DOHH2 (cell line): ENCODE data around the gene ABAT.

Source experiments
- H3F3A ChIP-seq: fragments of 200-600 bp; sonication (generic), shearing (Covaris generic); 2 replicates; pipeline ENCODE4 v1.6.0; 2016; ENCODE audit warnings: antibody characterized with exemption, mild to moderate bottlenecking; ENCODE audit not compliant: control insufficient read depth, insufficient read depth
- H3K27ac ChIP-seq: fragments of 200-600 bp; sonication (generic); 2 replicates; pipeline ENCODE4 v1.5.1; 2014; ENCODE audit warnings: low read depth, mild to moderate bottlenecking, low read length, moderate library complexity
- H3K27me3 ChIP-seq: fragments of 200-600 bp; sonication (generic); 2 replicates; pipeline ENCODE4 v1.6.1; 2014; ENCODE audit warnings: mild to moderate bottlenecking, low read length, mixed read lengths; ENCODE audit not compliant: control insufficient read depth
- H3K36me3 ChIP-seq: fragments of 200-600 bp; sonication (generic); 2 replicates; pipeline ENCODE4 v1.6.1; 2014; ENCODE audit warnings: mild to moderate bottlenecking, low read length, moderate library complexity, mixed read lengths; ENCODE audit not compliant: control insufficient read depth
- H3K4me1 ChIP-seq: fragments of 200-600 bp; sonication (generic); 2 replicates; pipeline ENCODE4 v1.6.1; 2014; ENCODE audit warnings: mild to moderate bottlenecking, low read length, mixed read lengths; ENCODE audit not compliant: control insufficient read depth
- H3K4me2 ChIP-seq: fragments of 200-600 bp; sonication (generic); 2 replicates; pipeline ENCODE4 v1.6.0; 2014; ENCODE audit warnings: mild to moderate bottlenecking, low read length, moderate library complexity
- H3K4me3 ChIP-seq: fragments of 200-600 bp; sonication (generic); 2 replicates; pipeline ENCODE4 v1.5.1; 2014; ENCODE audit warnings: mild to moderate bottlenecking, low read length, mixed read lengths
- H3K79me2 ChIP-seq: fragments of 200-600 bp; sonication (generic); 2 replicates; pipeline ENCODE4 v1.6.1; 2014; ENCODE audit warnings: mild to moderate bottlenecking, low read length, mixed read lengths; ENCODE audit not compliant: control insufficient read depth
- H3K9me2 ChIP-seq: fragments of 200-600 bp; sonication (generic); replicated peaks from 2 replicates; pipeline ENCODE4 v1.6.1; 2014; ENCODE audit warnings: mild to moderate bottlenecking, low read length, mixed read lengths; ENCODE audit not compliant: control insufficient read depth
- H3K9me3 ChIP-seq: fragments of 200-600 bp; sonication (generic); 2 replicates; pipeline ENCODE4 v1.6.1; 2014; ENCODE audit warnings: antibody characterized with exemption, low read length, mixed read lengths; ENCODE audit not compliant: control insufficient read depth, insufficient read depth
- H4K20me1 ChIP-seq: fragments of 200-600 bp; sonication (generic); 2 replicates; pipeline ENCODE4 v1.6.0; 2014; ENCODE audit warnings: low read depth, mild to moderate bottlenecking, antibody characterized with exemption, low read length, moderate library complexity; ENCODE audit not compliant: control insufficient read depth, insufficient read depth
- CTCF ChIP-seq: fragments of 200-600 bp; sonication (generic); IDR thresholded peaks from one replicate; pipeline ENCODE4 v1.5.1; 2014; ENCODE audit warnings: antibody characterized with exemption, mild to moderate bottlenecking, low read depth, low read length; ENCODE audit not compliant: poor library complexity, severe bottlenecking
- EZH2phosphoT487 ChIP-seq: fragments of 200-600 bp; sonication (generic); IDR thresholded peaks from 2 replicates; pipeline ENCODE4 v1.6.1; 2017; ENCODE audit warnings: borderline replicate concordance, mild to moderate bottlenecking, antibody characterized with exemption, low read length, moderate library complexity, mixed read lengths

ABAT gene

GRCh38 chr16:8763083-8763482 lies 88.7 kb downstream of the ABAT start:
- TF ChIP-seq EZH2phosphoT487 (no peak), CTCF (no peak)
- Histone ChIP-seq H3K36me3 (no peaks in the 10 kb centered on the region), H3K4me2 (no peak overlapping the region), H3K9me2 (no peaks in the 10 kb centered on the region), H4K20me1 (no peaks in the 10 kb centered on the region), H3K4me1 (no peaks in the 10 kb centered on the region), H3K27ac (no peak overlapping the region), H3K9me3 (no peaks in the 10 kb centered on the region), H3F3A (no peaks in the 10 kb centered on the region), H3K4me3 (no peak overlapping the region), H3K27me3 (no peaks in the 10 kb centered on the region), H3K79me2 (no peaks in the 10 kb centered on the region)

- Histone ChIP-seq H3K36me3 (no peaks in the 10 kb centered on the region), H3K9me2 (no peaks in the 10 kb centered on the region), H4K20me1 (no peaks in the 10 kb centered on the region), H3K27me3 (no peaks in the 10 kb centered on the region), H3K4me2 (no peak overlapping the region), H3K9me3 (no peaks in the 10 kb centered on the region), H3K4me3 (no peak overlapping the region), H3F3A (no peaks in the 10 kb centered on the region), H3K4me1 (no peaks in the 10 kb centered on the region), H3K79me2 (no peaks in the 10 kb centered on the region), H3K27ac (no peak overlapping the region)
- no peak for TF ChIP-seq CTCF
- TF ChIP-seq EZH2phosphoT487, result no peak
Observed at GRCh38 chr16:8763899-8764298, 89.5 kb downstream of the ABAT start.

GRCh38 chr16:8764525-8765250 lies 90.3 kb downstream of the ABAT start:
- H3K36me3 ChIP-seq, result no peaks in the 10 kb centered on the region
- TF ChIP-seq EZH2phosphoT487, result no peak
- TF ChIP-seq CTCF, result no peak
- H3K4me1 ChIP-seq, result no peaks in the 10 kb centered on the region
- H4K20me1 ChIP-seq, result no peaks in the 10 kb centered on the region
- H3K27me3 ChIP-seq, result no peaks in the 10 kb centered on the region
- no peak overlapping the region for H3K4me3 ChIP-seq
- no peak overlapping the region for H3K27ac ChIP-seq
- H3K4me2 ChIP-seq, result no peak overlapping the region
- H3K9me3 ChIP-seq, result no peaks in the 10 kb centered on the region
- no peaks in the 10 kb centered on the region for H3K9me2 ChIP-seq
- no peaks in the 10 kb centered on the region for H3K79me2 ChIP-seq
- H3F3A ChIP-seq, result no peaks in the 10 kb centered on the region
